Esophagus muscularis mucosa (tissue), 3 donors: ENCODE results near the gene HAUS5.

Experiments used
- POLR2A ChIP-seq: fragments of 450-650 bp; IDR thresholded peaks from one replicate; pipeline ENCODE4 v1.6.1; 2017; ENCODE audit warnings: antibody characterized with exemption, moderate library complexity, mild to moderate bottlenecking, low read depth
- TF ChIP-seq, protein P1 (sequence below), 3 experiments: fragments of 200-600 bp in 2 of 3; fragments of 450-650 bp in 1 of 3; sonication (generic) in 2 of 3; IDR thresholded peaks; one replicate each; pipeline ENCODE4 v1.5.1; 2017 to 2019; ENCODE audit warnings: antibody characterized with exemption in 3 of 3, mild to moderate bottlenecking in 2 of 3, moderate library complexity in 1 of 3

DNA sequence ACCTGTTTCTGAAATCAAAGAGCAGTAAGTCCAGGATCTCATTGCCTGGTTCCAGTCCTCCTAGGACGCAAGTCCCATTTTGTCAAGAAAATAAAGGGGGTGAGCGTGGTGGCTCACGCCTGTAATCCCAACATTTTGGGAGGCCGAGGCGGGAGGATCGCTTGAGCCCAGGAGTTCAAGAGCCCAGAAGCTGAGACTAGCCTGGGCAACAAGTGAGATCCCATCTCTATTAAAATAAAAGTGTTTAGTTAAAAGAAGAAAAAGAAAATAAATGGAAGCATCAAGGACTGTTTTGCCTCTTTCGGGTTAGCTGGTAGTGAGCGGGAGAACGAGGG lies 344 bp upstream of the HAUS5 start:
- TF ChIP-seq, protein P1, sequence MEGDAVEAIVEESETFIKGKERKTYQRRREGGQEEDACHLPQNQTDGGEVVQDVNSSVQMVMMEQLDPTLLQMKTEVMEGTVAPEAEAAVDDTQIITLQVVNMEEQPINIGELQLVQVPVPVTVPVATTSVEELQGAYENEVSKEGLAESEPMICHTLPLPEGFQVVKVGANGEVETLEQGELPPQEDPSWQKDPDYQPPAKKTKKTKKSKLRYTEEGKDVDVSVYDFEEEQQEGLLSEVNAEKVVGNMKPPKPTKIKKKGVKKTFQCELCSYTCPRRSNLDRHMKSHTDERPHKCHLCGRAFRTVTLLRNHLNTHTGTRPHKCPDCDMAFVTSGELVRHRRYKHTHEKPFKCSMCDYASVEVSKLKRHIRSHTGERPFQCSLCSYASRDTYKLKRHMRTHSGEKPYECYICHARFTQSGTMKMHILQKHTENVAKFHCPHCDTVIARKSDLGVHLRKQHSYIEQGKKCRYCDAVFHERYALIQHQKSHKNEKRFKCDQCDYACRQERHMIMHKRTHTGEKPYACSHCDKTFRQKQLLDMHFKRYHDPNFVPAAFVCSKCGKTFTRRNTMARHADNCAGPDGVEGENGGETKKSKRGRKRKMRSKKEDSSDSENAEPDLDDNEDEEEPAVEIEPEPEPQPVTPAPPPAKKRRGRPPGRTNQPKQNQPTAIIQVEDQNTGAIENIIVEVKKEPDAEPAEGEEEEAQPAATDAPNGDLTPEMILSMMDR (IDR thresholded peaks at IDR 0.05): no peak
- no peak for TF ChIP-seq POLR2A
